Dermis lymphatic vessel endothelial cell (primary cell): ENCODE measurements around the gene MARCKS. TPM values are rescaled to one million over a fixed set of nuclear protein-coding genes. Genes with fewer than 3 reads are reported as not detected.

ENCODE experiments used
- total RNA-seq: library from RNA; depleted of rRNA; stranded (reverse); fragments of >200 nt; gene quantifications from 2 replicates; pipeline ENCODE4 v1.2.1, GENCODE V29; 2014

The MARCKS gene
- total RNA-seq, result 227 and 306 TPM in 2 replicates

DNA sequence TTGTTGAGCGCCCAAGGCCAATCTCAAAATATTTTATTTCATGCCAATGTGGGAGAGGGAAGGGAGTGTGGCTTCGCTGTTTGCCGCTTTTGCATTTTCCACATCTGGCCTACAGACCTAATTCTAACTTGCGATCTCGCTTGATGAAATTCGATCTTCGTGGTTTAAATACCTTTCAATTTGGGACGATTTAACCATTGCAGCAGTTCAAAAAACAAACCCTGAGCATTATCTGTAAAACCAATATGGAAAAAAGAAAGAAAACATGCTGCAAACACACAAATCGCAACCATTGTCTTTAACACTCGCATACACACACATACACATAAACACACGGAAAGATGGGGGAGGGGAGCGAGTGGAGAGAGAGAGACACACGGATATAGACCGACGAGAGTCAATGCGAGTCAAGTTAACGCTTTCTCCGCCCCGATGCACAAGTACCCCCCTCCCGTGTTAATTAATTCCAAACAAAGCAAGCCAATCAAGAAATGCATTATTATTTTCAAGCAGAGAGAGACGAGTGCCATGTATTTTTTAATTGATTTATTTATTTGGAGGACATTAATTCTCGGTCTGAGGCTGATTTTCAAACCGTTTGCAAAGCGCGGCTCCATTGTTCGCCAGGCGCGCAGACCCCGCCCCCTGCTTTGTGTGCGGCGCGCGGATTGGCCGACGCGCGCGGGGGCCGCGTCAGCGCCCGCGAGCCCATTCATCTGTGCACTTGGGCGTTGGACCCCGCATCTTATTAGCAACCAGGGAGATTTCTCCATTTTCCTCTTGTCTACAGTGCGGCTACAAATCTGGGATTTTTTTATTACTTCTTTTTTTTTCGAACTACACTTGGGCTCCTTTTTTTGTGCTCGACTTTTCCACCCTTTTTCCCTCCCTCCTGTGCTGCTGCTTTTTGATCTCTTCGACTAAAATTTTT is at the start of gene MARCKS:
TSS of gene MARCKS (plus strand) at position 721 of the 931 bp plus-strand sequence. CDS start 401 bp downstream, outside the sequence.

Other genes with a start within 250 kb of the MARCKS start
- 50.4 and 77.2 TPM in 2 replicates for gene HDAC2, start 113.8 kb downstream of the MARCKS start, total RNA-seq